ENCODE data around the gene OLIG1. TPM values are rescaled to one million over a fixed set of nuclear protein-coding genes. Genes with fewer than 3 reads are reported as not detected.

OLIG1 gene
- total RNA-seq, 1 donor from 2014 or later, result not detected

GRCh38 chr21:33035147-33035546, 34.8 kb upstream of the OLIG1 start:
- no peak overlapping the region for H3K4me3 Mint-ChIP-seq
- H3K36me3 Mint-ChIP-seq (ENCODE audit: low read depth), result no peaks in the 10 kb centered on the region
- peaks cover 8% of the 10 kb centered on the region for H3K4me1 Mint-ChIP-seq (ENCODE audit: low read depth)
- no peak overlapping the region for H3K27ac Mint-ChIP-seq
- intact Hi-C loops (cut with micrococcal nuclease), result no loop called here
- H3K27me3 Mint-ChIP-seq (ENCODE audit: insufficient read depth), result peaks cover 30% of the 10 kb centered on the region
- DNase-seq (ENCODE audit: low spot score), result no peak
- no peaks in the 10 kb centered on the region for H3K9me3 Mint-ChIP-seq

DNA sequence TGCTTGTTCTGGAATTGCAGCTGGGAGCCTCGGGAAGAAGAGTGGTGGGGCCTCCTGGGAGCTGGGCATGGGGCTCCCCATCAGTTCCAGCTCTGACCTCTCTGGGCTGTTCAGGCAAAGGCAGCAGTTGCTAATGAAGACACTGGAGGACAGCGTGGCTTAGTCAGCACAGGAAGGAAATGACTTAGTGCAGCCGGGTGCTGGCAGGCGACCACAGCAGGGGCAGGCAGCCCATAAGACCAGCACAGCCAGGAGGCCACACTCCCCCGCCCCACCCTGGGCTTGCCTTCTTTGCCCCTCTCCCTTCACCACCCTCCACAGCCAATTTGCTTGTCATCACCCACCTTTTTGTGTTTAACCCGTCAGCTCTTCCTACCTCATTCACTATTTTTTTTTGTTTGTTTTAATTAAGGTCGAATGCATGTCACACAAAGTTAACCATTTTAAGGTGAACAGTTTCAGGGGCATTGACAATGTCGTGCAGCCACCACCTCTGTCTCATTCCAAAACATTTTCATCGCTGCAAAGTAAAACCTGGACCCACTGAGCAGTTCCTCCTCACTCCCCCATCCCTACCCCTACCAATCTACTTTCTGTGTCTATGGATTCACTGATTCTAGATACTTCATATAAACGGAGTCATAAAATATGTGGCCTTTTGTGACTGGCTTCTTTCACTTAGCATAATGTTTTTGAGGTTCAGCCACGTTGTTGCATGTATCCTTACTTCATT, 33.3 kb upstream of the OLIG1 start:
- Mint-ChIP-seq H3K27ac (peak overlapping the region; percentile 31), H3K9me3 (no peaks in the 10 kb centered on the region), H3K36me3 (ENCODE audit: low read depth) (no peaks in the 10 kb centered on the region), H3K4me1 (ENCODE audit: low read depth) (peaks cover 8% of the 10 kb centered on the region), H3K27me3 (ENCODE audit: insufficient read depth) (peaks cover 34% of the 10 kb centered on the region), H3K4me3 (no peak overlapping the region)
- intact Hi-C loops (cut with micrococcal nuclease), result no loop called here
- DNase-seq (ENCODE audit: low spot score), result no peak

DNA sequence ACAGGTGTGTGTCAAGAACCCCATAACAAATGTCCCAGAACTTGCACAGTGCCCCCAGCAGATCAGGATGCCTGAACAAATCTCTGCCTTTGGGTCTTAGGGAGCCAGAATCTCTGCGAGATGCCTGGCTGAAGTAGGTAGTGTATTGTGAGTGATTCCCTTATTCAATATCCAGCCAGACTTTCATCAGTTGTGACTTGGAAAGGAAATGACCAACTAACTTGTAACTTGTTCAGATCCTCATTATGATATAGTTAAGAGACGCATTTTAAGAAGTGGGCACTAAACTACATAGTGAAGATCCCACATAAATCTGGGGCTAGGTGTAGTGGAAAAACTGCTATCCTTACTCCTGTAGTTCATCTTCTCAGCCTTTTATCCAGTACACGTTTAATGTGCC, 32.4 kb upstream of the OLIG1 start:
- Mint-ChIP-seq H3K27ac (no peak overlapping the region), H3K4me3 (no peak overlapping the region)

GRCh38 chr21:33039536-33039935, 30.4 kb upstream of the OLIG1 start:
- no peak overlapping the region for H3K27ac Mint-ChIP-seq
- H3K9me3 Mint-ChIP-seq, result no peaks in the 10 kb centered on the region
- no peaks in the 10 kb centered on the region for H3K36me3 Mint-ChIP-seq (ENCODE audit: low read depth)
- peaks cover 27% of the 10 kb centered on the region for H3K27me3 Mint-ChIP-seq (ENCODE audit: insufficient read depth)
- DNase-seq (ENCODE audit: low spot score), result no peak
- intact Hi-C loops (cut with micrococcal nuclease), result no loop called here
- no peak overlapping the region for H3K4me3 Mint-ChIP-seq
- peaks cover 8% of the 10 kb centered on the region for H3K4me1 Mint-ChIP-seq (ENCODE audit: low read depth)

More for the DNA sequence above, 32.4 kb upstream of the OLIG1 start:
- Mint-ChIP-seq H3K9me3 (no peaks in the 10 kb centered on the region), H3K36me3 (ENCODE audit: low read depth) (no peaks in the 10 kb centered on the region), H3K27me3 (ENCODE audit: insufficient read depth) (peaks cover 26% of the 10 kb centered on the region), H3K4me1 (ENCODE audit: low read depth) (peaks cover 8% of the 10 kb centered on the region)
- intact Hi-C loops (cut with micrococcal nuclease), result no loop called here
- no peak for DNase-seq (ENCODE audit: low spot score)

DNA sequence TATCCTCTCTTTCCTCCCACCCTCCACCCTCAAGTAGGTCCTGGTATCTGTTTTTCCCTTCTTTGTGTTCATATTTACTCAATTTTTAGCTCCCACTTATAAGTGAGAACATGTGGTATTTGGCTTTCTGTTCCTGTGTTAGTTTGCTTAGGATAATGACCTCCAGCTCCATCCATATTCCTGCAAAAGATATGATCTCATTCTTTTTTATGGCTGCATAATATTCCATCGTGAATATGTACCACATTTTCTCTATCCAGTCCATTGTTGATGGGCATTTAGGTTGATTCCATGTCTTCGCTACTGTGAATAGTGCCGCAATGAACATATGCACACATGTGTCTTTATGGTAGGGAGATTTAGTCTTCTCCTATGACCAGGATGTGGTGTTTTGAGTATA, 29.7 kb upstream of the OLIG1 start:
- Mint-ChIP-seq H3K27ac (no peak overlapping the region), H3K9me3 (no peaks in the 10 kb centered on the region), H3K4me1 (ENCODE audit: low read depth) (peaks cover 8% of the 10 kb centered on the region), H3K36me3 (ENCODE audit: low read depth) (no peaks in the 10 kb centered on the region), H3K4me3 (no peak overlapping the region), H3K27me3 (ENCODE audit: insufficient read depth) (peaks cover 24% of the 10 kb centered on the region)
- intact Hi-C loops (cut with micrococcal nuclease), result no loop called here
- DNase-seq (ENCODE audit: low spot score), result no peak

DNA sequence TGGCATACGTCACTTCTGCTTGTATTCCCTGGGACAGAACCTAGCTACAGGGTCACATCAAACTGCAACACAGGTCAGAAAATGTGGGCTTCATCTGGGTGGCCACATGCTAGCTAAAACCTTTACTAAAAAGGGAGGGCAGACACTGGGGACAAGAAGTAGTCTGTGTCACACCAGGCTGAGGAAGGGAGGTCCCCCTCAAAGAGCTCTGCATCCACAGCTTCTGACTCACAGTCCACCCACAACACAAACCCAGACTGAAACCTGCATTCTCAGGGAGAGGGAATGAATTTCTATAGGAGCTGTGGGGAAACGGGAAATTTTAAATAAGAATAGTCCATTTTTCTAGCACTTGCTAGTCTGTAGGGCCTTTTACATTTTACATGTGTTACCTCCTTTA, 28.0 kb upstream of the OLIG1 start:
- intact Hi-C loops (cut with micrococcal nuclease), result no loop called here
- no peak for DNase-seq (ENCODE audit: low spot score)
- H3K4me3 Mint-ChIP-seq, result no peak overlapping the region
- H3K27me3 Mint-ChIP-seq (ENCODE audit: insufficient read depth), result peaks cover 30% of the 10 kb centered on the region
- H3K27ac Mint-ChIP-seq, result no peak overlapping the region
- no peaks in the 10 kb centered on the region for H3K4me1 Mint-ChIP-seq (ENCODE audit: low read depth)
- H3K36me3 Mint-ChIP-seq (ENCODE audit: low read depth), result no peaks in the 10 kb centered on the region
- H3K9me3 Mint-ChIP-seq, result no peaks in the 10 kb centered on the region

DNA sequence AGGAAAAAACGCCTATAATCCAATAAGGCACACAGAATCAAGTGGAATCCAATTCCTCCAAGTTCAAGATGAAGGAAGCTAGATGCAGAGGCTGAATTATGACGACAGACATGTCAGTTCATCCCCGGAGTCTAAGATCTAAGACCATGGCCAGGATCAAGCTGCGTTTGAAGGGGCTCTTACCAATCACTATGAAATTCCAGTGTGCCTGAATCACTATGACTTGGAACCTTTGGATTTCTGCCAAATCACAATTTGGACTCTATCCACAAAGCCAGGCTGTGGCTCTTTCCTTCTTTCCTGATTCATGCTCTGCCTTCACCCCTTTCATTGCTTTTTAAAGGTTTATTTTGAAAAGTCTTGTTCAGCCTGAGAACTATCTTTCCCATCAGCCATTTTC, 27.1 kb upstream of the OLIG1 start:
- DNase-seq (ENCODE audit: low spot score), result no peak
- Mint-ChIP-seq H3K4me1 (ENCODE audit: low read depth) (no peaks in the 10 kb centered on the region), H3K4me3 (no peak overlapping the region), H3K27ac (no peak overlapping the region), H3K36me3 (ENCODE audit: low read depth) (no peaks in the 10 kb centered on the region), H3K27me3 (ENCODE audit: insufficient read depth) (peaks cover 25% of the 10 kb centered on the region), H3K9me3 (no peaks in the 10 kb centered on the region)
- intact Hi-C loops (cut with micrococcal nuclease), result no loop called here

DNA sequence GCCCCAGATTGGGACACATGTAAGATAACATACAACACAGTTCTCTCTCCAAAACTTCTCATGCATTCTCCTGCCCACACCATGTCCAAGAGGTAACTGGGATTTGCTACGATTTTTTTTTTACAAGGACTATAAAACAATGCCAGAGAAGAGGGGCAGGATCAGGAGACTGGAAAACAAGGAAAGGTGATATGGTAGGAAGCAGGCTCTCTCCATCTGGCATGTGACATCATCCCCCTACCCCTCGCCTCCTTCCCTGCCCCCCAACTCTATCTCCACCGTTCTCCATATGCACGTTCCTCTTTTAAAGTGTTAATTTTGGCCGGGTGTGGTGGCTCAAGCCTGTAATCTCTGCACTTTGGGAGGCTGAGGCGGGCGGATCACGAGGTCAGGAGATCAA, 23.5 kb upstream of the OLIG1 start:
- intact Hi-C loops (cut with micrococcal nuclease), result no loop called here
- H3K27me3 Mint-ChIP-seq (ENCODE audit: insufficient read depth), result peaks cover 16% of the 10 kb centered on the region
- no peaks in the 10 kb centered on the region for H3K9me3 Mint-ChIP-seq
- H3K4me3 Mint-ChIP-seq, result no peak overlapping the region
- no peaks in the 10 kb centered on the region for H3K36me3 Mint-ChIP-seq (ENCODE audit: low read depth)
- H3K4me1 Mint-ChIP-seq (ENCODE audit: low read depth), result no peaks in the 10 kb centered on the region
- no peak for DNase-seq (ENCODE audit: low spot score)
- H3K27ac Mint-ChIP-seq, result no peak overlapping the region

- Mint-ChIP-seq H3K27ac (no peak overlapping the region), H3K4me1 (ENCODE audit: low read depth) (no peaks in the 10 kb centered on the region), H3K36me3 (ENCODE audit: low read depth) (no peaks in the 10 kb centered on the region), H3K4me3 (no peak overlapping the region), H3K9me3 (no peaks in the 10 kb centered on the region), H3K27me3 (ENCODE audit: insufficient read depth) (peaks cover 16% of the 10 kb centered on the region)
- intact Hi-C loops (cut with micrococcal nuclease), result no loop called here
- DNase-seq (ENCODE audit: low spot score), result no peak
Observed at GRCh38 chr21:33047231-33047630, 22.7 kb upstream of the OLIG1 start.

DNA sequence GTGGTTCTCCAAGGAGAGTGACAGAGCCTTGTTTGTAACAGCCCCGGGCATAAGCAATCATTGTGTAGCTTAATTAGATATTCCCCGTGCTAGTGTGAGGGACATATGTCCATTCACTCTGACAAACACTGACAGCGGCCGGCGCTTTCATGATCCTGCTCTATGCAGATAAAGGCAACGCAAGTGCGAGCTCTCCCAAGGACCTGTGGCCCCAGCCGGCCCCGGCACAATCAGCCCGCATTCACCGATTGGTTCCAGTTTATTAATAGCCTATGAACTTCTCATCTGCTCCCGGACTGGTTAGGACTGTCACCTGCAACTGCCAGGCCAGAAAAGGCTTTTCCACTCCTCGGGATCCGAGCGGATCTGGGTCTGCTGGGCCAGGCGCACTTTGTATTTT, 18.0 kb upstream of the OLIG1 start:
- H3K27ac Mint-ChIP-seq, result no peak overlapping the region
- no peaks in the 10 kb centered on the region for H3K9me3 Mint-ChIP-seq
- DNase-seq (ENCODE audit: low spot score), result no peak
- peaks cover 19% of the 10 kb centered on the region for H3K27me3 Mint-ChIP-seq (ENCODE audit: insufficient read depth)
- H3K36me3 Mint-ChIP-seq (ENCODE audit: low read depth), result no peaks in the 10 kb centered on the region
- H3K4me1 Mint-ChIP-seq (ENCODE audit: low read depth), result no peaks in the 10 kb centered on the region
- H3K4me3 Mint-ChIP-seq, result no peak overlapping the region
- intact Hi-C loops (cut with micrococcal nuclease), result no loop called here

- intact Hi-C loops (cut with micrococcal nuclease), result no loop called here
- H3K27me3 Mint-ChIP-seq (ENCODE audit: insufficient read depth), result peaks cover 17% of the 10 kb centered on the region
Observed at GRCh38 chr21:33053951-33054350, 16.0 kb upstream of the OLIG1 start.

GRCh38 chr21:33055991-33056390, 13.9 kb upstream of the OLIG1 start:
- no peak for DNase-seq (ENCODE audit: low spot score)
- Mint-ChIP-seq H3K27me3 (ENCODE audit: insufficient read depth) (peaks cover 16% of the 10 kb centered on the region), H3K9me3 (no peaks in the 10 kb centered on the region), H3K27ac (no peak overlapping the region), H3K36me3 (ENCODE audit: low read depth) (no peaks in the 10 kb centered on the region), H3K4me1 (ENCODE audit: low read depth) (no peaks in the 10 kb centered on the region), H3K4me3 (no peak overlapping the region)
- intact Hi-C loops (cut with micrococcal nuclease), result no loop called here

More at GRCh38 chr21:33053951-33054350, 16.0 kb upstream of the OLIG1 start:
- H3K27ac Mint-ChIP-seq, result no peak overlapping the region
- H3K36me3 Mint-ChIP-seq (ENCODE audit: low read depth), result no peaks in the 10 kb centered on the region
- H3K9me3 Mint-ChIP-seq, result no peaks in the 10 kb centered on the region
- DNase-seq (ENCODE audit: low spot score), result no peak
- H3K4me1 Mint-ChIP-seq (ENCODE audit: low read depth), result no peaks in the 10 kb centered on the region
- H3K4me3 Mint-ChIP-seq, result no peak overlapping the region

DNA sequence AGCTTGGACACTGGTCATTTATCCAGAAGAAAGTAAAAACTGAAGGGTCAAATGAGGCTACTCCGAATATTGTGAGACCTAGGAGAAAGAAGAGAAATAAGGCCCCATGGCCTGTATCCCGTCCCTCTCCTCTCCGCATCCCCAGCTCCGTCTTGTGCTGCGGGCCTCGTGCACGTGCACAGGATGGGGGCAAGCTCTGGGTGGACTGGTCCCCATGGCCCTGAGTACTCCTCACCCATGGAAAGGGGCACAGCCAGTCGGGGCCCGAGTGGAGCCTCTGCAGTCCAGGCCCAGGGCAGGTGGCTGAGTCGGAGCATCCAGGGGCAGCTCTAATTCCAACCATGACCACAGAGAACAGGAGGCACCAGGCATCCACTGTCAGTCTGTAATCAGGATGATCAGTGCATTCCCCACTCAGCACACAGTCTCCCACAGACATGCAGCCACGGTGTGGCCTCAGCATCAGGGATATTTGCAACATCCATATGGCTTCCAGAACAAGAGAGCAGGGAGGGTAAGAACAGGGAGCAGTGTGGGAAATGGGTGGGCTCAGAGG, 12.5 kb upstream of the OLIG1 start:
- H3K27me3 Mint-ChIP-seq (ENCODE audit: insufficient read depth), result peaks cover 16% of the 10 kb centered on the region
- H3K27ac Mint-ChIP-seq, result no peak overlapping the region
- no peaks in the 10 kb centered on the region for H3K9me3 Mint-ChIP-seq
- DNase-seq (ENCODE audit: low spot score), result no peak
- intact Hi-C loops (cut with micrococcal nuclease), result no loop called here
- no peaks in the 10 kb centered on the region for H3K4me1 Mint-ChIP-seq (ENCODE audit: low read depth)
- H3K4me3 Mint-ChIP-seq, result no peak overlapping the region
- no peaks in the 10 kb centered on the region for H3K36me3 Mint-ChIP-seq (ENCODE audit: low read depth)

DNA sequence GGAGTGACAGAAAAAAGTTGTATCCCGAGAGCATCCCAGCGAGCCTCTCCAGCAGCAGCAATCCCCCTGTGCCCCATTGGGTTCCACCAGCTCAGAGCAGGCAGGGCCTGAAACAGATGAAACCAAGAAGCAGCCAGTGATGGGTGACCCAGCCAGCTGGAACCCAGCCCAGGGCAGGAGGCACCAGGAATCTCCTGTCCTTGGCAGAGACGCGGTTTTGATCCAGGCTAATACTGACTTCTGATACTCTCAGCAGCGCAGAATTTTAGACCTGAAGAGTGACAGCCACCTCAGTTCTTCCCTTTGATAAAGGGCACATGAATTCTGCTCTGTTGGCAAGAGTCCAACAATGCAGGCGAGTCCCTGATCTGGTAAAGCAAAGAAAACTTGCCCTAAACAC, 11.4 kb upstream of the OLIG1 start:
- Mint-ChIP-seq H3K9me3 (no peaks in the 10 kb centered on the region), H3K4me3 (no peak overlapping the region), H3K36me3 (ENCODE audit: low read depth) (no peaks in the 10 kb centered on the region), H3K27ac (no peak overlapping the region), H3K4me1 (ENCODE audit: low read depth) (no peaks in the 10 kb centered on the region), H3K27me3 (ENCODE audit: insufficient read depth) (peaks cover 9% of the 10 kb centered on the region)
- DNase-seq (ENCODE audit: low spot score), result no peak
- intact Hi-C loops (cut with micrococcal nuclease), result no loop called here
